NK-92 treated with Interleukin-12 subunit alpha and Interleukin-12 subunit beta, amount 100 ng/mL, for 24 hours (cell line): ENCODE data around the gene MLLT1.
"Not testable (repeated sequence)": the region's sequence is repeated elsewhere in the genome, so short reads cannot be mapped to it uniquely, and the experiment has no call there.

Experiments
- DNase-seq: peaks from one replicate; lab custom pipeline; 2025; lab: John Stamatoyannopoulos, UW

The MLLT1 gene, protein sequence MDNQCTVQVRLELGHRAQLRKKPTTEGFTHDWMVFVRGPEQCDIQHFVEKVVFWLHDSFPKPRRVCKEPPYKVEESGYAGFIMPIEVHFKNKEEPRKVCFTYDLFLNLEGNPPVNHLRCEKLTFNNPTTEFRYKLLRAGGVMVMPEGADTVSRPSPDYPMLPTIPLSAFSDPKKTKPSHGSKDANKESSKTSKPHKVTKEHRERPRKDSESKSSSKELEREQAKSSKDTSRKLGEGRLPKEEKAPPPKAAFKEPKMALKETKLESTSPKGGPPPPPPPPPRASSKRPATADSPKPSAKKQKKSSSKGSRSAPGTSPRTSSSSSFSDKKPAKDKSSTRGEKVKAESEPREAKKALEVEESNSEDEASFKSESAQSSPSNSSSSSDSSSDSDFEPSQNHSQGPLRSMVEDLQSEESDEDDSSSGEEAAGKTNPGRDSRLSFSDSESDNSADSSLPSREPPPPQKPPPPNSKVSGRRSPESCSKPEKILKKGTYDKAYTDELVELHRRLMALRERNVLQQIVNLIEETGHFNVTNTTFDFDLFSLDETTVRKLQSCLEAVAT

GRCh38 chr19:6279931-6280591, at the start of gene MLLT1:
TSS of gene MLLT1 (minus strand) at chr19:6279975. CDS start at chr19:6279784, 191 bp downstream.
- DNase-seq: peak; percentile 96

DNA sequence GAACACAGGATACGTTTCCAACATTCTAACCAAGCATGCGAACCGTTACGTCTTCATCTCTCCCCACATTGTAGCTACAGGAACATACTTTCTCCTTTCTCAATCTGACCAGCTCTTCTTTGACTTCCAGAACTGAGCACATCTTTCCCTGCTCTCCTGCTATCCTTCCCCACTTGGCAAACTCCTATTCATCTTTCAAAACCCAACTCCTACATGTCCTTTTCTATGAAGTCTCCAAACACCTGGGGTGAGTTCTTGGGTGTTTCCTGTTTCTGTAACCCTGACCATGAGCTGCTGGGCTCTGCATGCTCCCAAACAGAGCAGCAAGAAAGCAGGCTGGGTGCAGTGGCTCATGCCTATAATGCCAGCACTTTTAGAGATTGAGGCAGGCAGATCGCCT, 47.0 kb upstream of the MLLT1 start:
- no peak for DNase-seq

GRCh38 chr19:6325614-6326013, 45.8 kb upstream of the MLLT1 start:
- no peak for DNase-seq

DNA sequence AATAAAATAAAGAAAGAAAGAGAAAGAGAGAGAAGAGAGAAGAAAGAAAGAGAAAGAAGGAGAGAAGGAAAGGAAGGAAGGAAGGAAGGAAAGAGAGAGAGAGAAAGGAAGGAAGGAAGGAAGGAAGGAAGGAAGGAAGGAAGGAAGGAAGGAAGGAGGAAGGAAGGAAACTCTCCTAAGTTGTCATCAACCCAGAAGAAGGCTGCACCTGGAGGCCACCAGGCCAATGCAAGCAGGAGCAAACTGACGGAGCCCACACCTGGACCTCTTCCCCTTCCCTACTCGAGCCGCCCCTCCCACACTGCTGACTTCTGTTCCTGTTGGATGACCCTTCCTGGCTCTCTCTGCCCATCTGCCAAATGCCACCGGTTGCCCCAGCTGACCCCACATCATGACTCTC, 45.0 kb upstream of the MLLT1 start:
- no peak for DNase-seq

DNA sequence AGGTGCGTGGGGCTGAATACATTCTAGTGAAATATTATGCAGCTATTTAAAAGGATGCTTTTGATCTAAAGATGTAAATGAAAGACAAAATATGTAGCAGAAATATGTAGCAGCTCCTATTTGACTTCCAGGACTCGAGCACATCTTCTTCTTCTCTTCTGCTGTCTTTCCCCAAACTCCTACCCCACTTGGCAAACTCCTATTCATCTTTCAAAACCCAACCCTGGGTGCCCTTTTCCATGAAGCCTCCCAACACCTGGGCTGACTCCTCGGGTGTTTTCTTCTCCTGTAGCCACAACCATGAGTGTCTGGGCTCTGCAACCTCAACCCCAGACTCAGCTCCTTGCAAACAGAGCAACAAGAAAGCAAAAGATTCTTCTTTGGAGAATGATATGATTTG, 42.5 kb upstream of the MLLT1 start:
- no peak for DNase-seq

GRCh38 chr19:6319376-6319775, 39.6 kb upstream of the MLLT1 start:
- DNase-seq: no peak

DNA sequence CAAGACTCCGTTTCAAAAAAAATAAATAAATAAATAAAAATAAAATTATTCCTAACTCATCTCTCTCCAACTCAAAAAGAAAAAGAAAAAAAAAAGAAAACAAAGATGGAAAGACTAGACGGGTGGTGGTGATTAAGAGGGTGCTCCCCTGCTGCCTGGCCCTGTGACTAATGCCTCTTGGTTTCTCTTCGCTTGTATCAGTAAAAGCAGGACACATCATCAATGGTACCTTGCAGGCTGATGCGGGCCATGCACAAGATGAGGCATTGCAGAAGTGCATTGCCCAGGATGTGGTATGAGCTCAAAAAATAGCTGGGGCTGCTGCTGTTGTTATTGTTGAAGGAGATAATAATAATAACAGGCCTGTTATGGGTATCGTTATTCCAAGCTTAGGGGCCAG, 39.0 kb upstream of the MLLT1 start:
- no peak for DNase-seq

DNA sequence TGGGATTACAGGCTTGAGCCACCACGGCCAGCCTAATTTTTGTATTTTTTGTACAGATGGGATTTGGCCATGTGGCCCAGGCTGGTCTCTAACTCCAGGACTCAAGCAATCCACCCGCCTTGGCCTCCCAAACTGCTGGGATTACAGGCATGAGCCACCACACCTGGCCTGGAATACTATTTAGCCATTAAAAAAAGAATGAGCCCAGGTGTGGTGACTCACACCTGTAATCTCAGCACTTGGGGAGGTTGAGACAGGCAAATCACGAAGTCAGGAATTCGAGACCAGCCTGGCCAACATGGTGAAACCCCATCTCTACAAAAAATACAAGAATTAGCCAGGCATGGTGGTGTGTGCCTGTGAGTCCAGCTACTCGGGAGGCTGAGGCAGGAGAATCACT, 35.9 kb upstream of the MLLT1 start:
- not testable (repeated sequence) for DNase-seq

DNA sequence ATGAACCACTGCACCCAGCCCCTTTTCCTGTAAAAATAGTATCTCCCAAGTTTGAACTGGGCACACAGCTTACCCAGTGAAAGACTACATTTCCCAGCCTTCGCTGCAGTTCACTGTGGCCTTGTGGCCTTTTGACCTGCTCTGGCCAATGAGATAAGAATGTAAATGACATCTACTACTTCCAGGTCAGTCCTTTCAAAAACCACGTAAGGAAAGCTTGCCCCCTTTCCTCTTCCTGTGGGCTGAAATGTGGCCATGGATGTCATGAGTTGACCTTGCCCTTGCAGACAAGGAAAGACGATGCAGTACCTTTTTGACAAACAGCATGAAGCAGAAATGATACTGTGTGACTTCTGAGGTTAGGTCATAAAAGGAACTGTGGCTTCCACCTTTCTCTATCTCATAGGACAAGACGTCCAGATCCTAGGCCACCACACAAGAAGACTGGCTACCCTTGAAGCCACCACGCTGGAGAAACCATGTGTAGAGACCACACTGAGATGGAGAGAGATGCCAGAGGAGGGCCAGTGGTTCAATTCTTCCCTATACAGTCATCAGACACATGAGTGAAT, 33.7 kb upstream of the MLLT1 start:
- no peak for DNase-seq

DNA sequence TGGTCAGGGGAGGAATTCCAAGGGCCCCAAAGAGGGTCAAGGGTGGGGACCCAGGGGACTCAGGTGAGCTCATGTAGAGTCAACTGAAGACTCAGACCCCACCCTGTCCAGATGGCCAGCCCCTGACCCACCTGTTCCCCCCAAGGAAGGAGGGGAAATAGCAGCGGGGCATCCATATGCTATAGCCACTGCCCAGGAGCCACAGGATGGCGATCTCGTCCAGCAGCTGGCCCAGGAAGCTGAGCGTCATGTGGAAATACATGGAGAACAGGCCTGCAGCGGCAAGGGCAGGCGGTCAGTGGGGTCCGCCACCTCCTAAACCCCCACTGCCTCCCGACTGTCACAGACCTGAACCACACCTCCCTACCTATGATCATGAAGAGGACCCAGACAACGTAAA, 32.2 kb upstream of the MLLT1 start:
- no peak for DNase-seq

DNA sequence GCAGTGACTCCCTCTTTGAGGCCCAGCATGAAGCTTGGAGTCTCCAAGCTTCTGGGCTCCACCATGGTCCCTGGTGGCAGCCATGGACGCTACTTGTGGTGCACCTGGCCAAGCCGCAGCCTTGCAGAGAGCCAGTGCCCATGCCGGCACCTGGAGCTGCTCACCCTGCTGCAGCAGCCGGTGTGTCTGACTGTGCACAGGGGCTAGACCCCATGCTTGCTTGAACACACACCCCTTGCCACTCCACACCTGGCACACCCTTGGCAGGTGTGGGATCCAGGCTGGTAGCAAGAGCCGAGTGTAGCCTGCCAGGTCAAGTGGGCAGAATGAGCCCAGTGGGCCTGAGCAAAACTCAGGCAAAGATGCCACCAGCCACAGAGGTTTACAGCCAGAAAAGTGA, 18.6 kb upstream of the MLLT1 start:
- DNase-seq: no peak

DNA sequence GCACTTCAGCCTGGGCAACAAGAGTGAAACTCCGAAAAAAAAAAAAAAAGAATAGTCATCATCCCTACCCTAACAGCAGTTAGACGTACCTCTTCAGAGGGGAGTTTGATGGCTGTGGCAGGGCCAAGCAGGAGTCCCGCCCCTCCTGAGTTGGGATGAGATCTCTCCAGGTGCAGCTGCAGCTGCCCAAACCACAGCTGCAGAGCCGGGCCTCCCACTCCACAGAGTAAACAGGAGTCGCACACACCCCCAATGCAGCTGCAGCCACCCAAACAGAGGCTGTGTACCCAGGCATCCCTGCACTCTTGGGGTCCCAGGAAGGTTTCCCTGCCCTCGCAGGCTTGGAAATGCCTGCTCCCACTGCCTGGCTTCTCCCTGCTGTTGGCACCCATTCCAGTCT, 17.4 kb upstream of the MLLT1 start:
- DNase-seq: no peak

GRCh38 chr19:6292006-6292405, 12.2 kb upstream of the MLLT1 start:
- DNase-seq: no peak

- DNase-seq: no peak
Observed at GRCh38 chr19:6288737-6289136, 9.0 kb upstream of the MLLT1 start.

- no peak for DNase-seq
Observed at GRCh38 chr19:6287269-6287885, 7.6 kb upstream of the MLLT1 start.

GRCh38 chr19:6286676-6287075, 6.9 kb upstream of the MLLT1 start:
- DNase-seq: no peak

GRCh38 chr19:6282393-6282792, 2.6 kb upstream of the MLLT1 start:
- DNase-seq: not testable (repeated sequence)

DNA sequence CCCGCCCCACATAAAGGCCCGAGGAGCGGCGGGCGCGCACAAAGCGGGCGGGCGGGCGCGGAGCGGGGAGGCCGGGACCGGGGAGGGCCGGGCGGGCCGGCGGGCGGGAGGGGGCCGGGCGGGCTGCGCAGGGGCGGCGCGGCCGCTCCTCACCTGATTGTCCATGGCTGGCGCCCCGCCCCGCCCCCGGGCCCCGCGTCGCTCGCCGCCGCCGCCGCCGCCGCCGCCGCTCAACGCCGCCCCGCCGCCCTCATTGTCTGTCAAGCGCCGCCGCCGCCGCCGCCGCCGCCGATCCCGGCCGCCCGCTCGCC, 200 bp downstream of the MLLT1 start:
- no peak for DNase-seq

- no peak for DNase-seq
Observed at GRCh38 chr19:6278740-6279619, 795 bp downstream of the MLLT1 start.

DNA sequence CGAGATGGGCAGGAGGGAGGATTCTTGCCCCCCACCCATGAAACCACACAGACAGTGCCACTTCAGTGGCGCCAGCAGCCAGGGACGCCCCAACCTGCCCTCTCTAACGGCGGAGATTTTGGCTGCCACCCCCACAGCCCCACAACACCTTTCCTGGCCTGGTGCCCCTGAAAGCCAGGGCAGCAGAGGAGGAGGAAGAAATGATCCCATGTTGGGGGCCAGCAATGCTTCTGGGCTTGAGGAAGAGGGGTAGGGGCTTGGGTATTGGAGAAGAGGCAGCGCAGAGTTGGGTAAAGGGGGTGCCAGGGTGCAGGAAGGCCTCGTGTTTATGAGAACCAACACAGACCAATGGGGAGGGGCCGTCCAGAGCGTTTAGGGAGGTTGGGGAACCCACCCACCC, 1.7 kb downstream of the MLLT1 start:
- DNase-seq: no peak

DNA sequence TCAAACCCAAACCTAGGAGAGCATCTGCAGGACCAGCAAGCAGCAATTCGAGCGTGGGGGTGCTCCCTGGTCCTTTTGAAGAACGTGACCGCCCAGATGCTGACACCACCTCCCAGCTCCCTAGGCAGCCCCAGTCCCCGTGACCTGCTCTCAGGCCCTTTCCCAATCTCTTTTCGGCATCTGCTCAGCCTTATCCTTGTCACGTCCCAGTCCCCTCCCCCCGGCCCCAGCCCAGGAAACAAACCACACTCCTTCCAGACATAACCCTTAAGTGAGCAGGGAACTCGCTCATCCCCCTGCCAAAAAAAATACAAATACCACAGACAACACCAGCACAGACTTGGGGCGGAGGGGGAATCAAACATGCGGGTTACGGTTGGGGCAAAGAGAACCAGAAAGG, 3.3 kb downstream of the MLLT1 start:
- no peak for DNase-seq
